K562 (cell line): ENCODE results near the gene GPR37L1. TPM values are rescaled to one million over a fixed set of nuclear protein-coding genes. Genes with fewer than 3 reads are reported as not detected.

ENCODE experiments used
- BCOR ChIP-seq: fragments of 450-650 bp; IDR thresholded peaks from 2 replicates; pipeline ENCODE4 v1.6.1; 2016
- CBFA2T3 ChIP-seq: fragments of 450-650 bp; IDR thresholded peaks from 2 replicates; pipeline ENCODE4 v1.6.1; 2017
- CXXC5 ChIP-seq: fragments of 250-450 bp; sonication (Bioruptor Pico); IDR thresholded peaks from 2 replicates; pipeline ENCODE4 v1.8.0; 2022; ENCODE audit warnings: inconsistent platforms, mild to moderate bottlenecking, moderate library complexity
- DMBX1 ChIP-seq: fragments of 250-450 bp; sonication (Bioruptor Pico); IDR thresholded peaks from 2 replicates; pipeline ENCODE4 v1.8.0; 2022; ENCODE audit warnings: inconsistent platforms, mild to moderate bottlenecking, moderate library complexity, borderline replicate concordance
- ELF2 ChIP-seq: fragments of 250-450 bp; sonication (Bioruptor Pico); IDR thresholded peaks from 2 replicates; pipeline ENCODE4 v1.5.0; 2021; ENCODE audit warnings: mild to moderate bottlenecking
- KAT2B ChIP-seq: IDR thresholded peaks from one replicate; pipeline ENCODE4 v1.6.1; 2012; ENCODE audit warnings: low read depth, mild to moderate bottlenecking, control low read depth, inconsistent platforms, low read length, moderate library complexity
- KLF16 ChIP-seq: IDR thresholded peaks from 2 replicates; pipeline ENCODE4 v1.6.1; 2016; ENCODE audit warnings: antibody characterized with exemption
- NCOA6 ChIP-seq: fragments of 450-650 bp; IDR thresholded peaks from 2 replicates; pipeline ENCODE4 v1.6.1; 2017; ENCODE audit warnings: mild to moderate bottlenecking
- PHTF2 ChIP-seq: fragments of 250-450 bp; sonication (Bioruptor Pico); IDR thresholded peaks from 2 replicates; pipeline ENCODE4 v1.5.0; 2021; ENCODE audit warnings: mild to moderate bottlenecking
- RFX5 ChIP-seq: IDR thresholded peaks from 2 replicates; pipeline ENCODE4 v1.6.1; 2011; ENCODE audit warnings: low read depth, mild to moderate bottlenecking, improper control_type of control experiment, low read length
- SNIP1 ChIP-seq: fragments of 450-650 bp; IDR thresholded peaks from 2 replicates; pipeline ENCODE4 v1.7.1; 2017; ENCODE audit warnings: low read depth, mild to moderate bottlenecking
- TAF7 ChIP-seq: fragments of 450-650 bp; IDR thresholded peaks from 2 replicates; pipeline ENCODE4 v1.6.1; 2016; ENCODE audit warnings: missing genetic modification characterization, missing compliant biosample characterization
- ZNF239 ChIP-seq: fragments of 250-450 bp; sonication (Bioruptor Pico); IDR thresholded peaks from 2 replicates; pipeline ENCODE4 v1.4.0; 2020; ENCODE audit warnings: mild to moderate bottlenecking
- ZNF274 ChIP-seq: IDR thresholded peaks from 2 replicates; pipeline ENCODE4 v1.6.1; 2011; ENCODE audit warnings: low read depth, mild to moderate bottlenecking, low read length, moderate library complexity, borderline replicate concordance
- ZNF699 ChIP-seq: fragments of 250-450 bp; sonication (Bioruptor Pico); IDR thresholded peaks from 2 replicates; pipeline ENCODE4 v1.8.0; 2021; ENCODE audit warnings: mild to moderate bottlenecking, moderate library complexity; ENCODE audit not compliant: insufficient replicate concordance
- ZNF785 ChIP-seq: fragments of 250-450 bp; sonication (Bioruptor Pico); IDR thresholded peaks from 2 replicates; pipeline ENCODE4 v1.4.0; 2020; ENCODE audit warnings: mild to moderate bottlenecking
- polyA plus RNA-seq, 8 experiments: library from polyadenylated mRNA; depleted of rRNA in 4 of 8; stranded (reverse) in 5 of 8; unstranded in 3 of 8; fragments of >200 nt; fragmentation: Nextera tagmentation in 2 of 8; fragmentation: Illumina TruSeq in 1 of 8; extraction: Ambion mirVana in 2 of 8; extraction: Trizol in 1 of 8; gene quantifications; 2 replicates each; pipeline versions ENCODE4 v1.2.1 to v1.2.3, GENCODE V29; 2011 to 2014; ENCODE audit warnings: inconsistent platforms in 1 of 8, missing spikeins in 1 of 8
- total RNA-seq, 7 experiments: library from RNA; depleted of rRNA in 6 of 7; stranded (reverse); fragments of >200 nt in 6 of 7; fragmentation: Illumina TruSeq in 2 of 7; extraction: Trizol in 2 of 7; gene quantifications; 2 replicates each; pipeline versions ENCODE4 v1.2.1 to v1.2.3, GENCODE V29; 2011 to 2021; ENCODE audit warnings: low replicate concordance in 1 of 7
- TF ChIP-seq, protein P1 (sequence below): fragments of 450-650 bp; IDR thresholded peaks from 2 replicates; pipeline ENCODE4 v1.6.1; 2016; ENCODE audit warnings: mild to moderate bottlenecking, moderate library complexity
- TF ChIP-seq, protein P2 (sequence below): sonication (generic); formaldehyde crosslinking; IDR thresholded peaks from 2 replicates; pipeline ENCODE4 v1.8.0; 2022; ENCODE audit warnings: missing genetic modification reagents, mild to moderate bottlenecking, borderline replicate concordance

Gene GPR37L1
- total and polyA plus RNA-seq, 9 of the 15 experiments (the other 6 are each of a cell fraction or from before 2014, with no cell fraction given), result not detected

DNA sequence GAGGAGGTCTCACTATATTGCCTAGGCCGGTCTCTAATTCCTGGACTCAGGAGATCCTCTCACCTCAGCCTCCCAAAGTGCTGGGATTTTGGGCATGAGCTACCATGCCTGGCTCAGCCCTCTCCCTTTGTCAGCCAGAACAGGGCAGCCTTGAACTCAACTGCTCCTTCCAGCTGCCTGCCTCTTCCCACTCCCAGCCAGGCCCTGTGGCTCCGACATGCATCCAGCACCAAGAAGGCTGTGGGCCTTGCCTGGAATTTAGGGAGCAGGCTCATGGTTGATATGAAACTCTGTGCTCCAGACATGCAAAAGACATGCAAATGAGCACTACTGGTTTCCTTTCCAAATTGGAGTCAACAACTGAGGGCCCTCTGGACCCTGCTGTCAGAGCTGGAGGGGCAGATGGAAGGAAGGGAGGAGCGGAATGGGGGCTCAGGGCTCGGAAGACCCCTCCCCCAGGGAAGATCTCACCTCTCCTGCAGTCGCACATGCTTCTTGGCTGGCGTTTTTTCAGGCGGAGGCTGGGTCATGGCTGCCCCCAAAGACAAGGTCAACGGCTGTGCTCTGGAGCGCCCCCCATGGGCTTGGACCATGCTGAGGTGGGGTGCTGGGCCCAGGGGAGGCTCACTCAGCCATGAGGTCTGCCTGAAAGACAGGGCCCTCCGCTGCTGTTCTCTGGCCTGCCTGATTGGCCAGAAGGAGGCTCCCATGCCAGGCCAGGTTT lies 36.3 kb downstream of the GPR37L1 start (continued):
- TF ChIP-seq, protein P1, sequence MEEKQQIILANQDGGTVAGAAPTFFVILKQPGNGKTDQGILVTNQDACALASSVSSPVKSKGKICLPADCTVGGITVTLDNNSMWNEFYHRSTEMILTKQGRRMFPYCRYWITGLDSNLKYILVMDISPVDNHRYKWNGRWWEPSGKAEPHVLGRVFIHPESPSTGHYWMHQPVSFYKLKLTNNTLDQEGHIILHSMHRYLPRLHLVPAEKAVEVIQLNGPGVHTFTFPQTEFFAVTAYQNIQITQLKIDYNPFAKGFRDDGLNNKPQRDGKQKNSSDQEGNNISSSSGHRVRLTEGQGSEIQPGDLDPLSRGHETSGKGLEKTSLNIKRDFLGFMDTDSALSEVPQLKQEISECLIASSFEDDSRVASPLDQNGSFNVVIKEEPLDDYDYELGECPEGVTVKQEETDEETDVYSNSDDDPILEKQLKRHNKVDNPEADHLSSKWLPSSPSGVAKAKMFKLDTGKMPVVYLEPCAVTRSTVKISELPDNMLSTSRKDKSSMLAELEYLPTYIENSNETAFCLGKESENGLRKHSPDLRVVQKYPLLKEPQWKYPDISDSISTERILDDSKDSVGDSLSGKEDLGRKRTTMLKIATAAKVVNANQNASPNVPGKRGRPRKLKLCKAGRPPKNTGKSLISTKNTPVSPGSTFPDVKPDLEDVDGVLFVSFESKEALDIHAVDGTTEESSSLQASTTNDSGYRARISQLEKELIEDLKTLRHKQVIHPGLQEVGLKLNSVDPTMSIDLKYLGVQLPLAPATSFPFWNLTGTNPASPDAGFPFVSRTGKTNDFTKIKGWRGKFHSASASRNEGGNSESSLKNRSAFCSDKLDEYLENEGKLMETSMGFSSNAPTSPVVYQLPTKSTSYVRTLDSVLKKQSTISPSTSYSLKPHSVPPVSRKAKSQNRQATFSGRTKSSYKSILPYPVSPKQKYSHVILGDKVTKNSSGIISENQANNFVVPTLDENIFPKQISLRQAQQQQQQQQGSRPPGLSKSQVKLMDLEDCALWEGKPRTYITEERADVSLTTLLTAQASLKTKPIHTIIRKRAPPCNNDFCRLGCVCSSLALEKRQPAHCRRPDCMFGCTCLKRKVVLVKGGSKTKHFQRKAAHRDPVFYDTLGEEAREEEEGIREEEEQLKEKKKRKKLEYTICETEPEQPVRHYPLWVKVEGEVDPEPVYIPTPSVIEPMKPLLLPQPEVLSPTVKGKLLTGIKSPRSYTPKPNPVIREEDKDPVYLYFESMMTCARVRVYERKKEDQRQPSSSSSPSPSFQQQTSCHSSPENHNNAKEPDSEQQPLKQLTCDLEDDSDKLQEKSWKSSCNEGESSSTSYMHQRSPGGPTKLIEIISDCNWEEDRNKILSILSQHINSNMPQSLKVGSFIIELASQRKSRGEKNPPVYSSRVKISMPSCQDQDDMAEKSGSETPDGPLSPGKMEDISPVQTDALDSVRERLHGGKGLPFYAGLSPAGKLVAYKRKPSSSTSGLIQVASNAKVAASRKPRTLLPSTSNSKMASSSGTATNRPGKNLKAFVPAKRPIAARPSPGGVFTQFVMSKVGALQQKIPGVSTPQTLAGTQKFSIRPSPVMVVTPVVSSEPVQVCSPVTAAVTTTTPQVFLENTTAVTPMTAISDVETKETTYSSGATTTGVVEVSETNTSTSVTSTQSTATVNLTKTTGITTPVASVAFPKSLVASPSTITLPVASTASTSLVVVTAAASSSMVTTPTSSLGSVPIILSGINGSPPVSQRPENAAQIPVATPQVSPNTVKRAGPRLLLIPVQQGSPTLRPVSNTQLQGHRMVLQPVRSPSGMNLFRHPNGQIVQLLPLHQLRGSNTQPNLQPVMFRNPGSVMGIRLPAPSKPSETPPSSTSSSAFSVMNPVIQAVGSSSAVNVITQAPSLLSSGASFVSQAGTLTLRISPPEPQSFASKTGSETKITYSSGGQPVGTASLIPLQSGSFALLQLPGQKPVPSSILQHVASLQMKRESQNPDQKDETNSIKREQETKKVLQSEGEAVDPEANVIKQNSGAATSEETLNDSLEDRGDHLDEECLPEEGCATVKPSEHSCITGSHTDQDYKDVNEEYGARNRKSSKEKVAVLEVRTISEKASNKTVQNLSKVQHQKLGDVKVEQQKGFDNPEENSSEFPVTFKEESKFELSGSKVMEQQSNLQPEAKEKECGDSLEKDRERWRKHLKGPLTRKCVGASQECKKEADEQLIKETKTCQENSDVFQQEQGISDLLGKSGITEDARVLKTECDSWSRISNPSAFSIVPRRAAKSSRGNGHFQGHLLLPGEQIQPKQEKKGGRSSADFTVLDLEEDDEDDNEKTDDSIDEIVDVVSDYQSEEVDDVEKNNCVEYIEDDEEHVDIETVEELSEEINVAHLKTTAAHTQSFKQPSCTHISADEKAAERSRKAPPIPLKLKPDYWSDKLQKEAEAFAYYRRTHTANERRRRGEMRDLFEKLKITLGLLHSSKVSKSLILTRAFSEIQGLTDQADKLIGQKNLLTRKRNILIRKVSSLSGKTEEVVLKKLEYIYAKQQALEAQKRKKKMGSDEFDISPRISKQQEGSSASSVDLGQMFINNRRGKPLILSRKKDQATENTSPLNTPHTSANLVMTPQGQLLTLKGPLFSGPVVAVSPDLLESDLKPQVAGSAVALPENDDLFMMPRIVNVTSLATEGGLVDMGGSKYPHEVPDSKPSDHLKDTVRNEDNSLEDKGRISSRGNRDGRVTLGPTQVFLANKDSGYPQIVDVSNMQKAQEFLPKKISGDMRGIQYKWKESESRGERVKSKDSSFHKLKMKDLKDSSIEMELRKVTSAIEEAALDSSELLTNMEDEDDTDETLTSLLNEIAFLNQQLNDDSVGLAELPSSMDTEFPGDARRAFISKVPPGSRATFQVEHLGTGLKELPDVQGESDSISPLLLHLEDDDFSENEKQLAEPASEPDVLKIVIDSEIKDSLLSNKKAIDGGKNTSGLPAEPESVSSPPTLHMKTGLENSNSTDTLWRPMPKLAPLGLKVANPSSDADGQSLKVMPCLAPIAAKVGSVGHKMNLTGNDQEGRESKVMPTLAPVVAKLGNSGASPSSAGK, result peak; percentile 91
- TF ChIP-seq SNIP1, result no peak
- no peak for TF ChIP-seq PHTF2 (CRISPR knock-in tag)
- no peak for TF ChIP-seq ZNF699 (CRISPR knock-in tag)
- TF ChIP-seq ZNF274, result no peak
- no peak; the same call in 1 of the 2 replicates for TF ChIP-seq ZNF239 (CRISPR knock-in tag)
- no peak for TF ChIP-seq ZNF785 (CRISPR knock-in tag)
- TF ChIP-seq, protein P2, sequence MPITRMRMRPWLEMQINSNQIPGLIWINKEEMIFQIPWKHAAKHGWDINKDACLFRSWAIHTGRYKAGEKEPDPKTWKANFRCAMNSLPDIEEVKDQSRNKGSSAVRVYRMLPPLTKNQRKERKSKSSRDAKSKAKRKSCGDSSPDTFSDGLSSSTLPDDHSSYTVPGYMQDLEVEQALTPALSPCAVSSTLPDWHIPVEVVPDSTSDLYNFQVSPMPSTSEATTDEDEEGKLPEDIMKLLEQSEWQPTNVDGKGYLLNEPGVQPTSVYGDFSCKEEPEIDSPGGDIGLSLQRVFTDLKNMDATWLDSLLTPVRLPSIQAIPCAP (CRISPR knock-in tag), result no peak
- TF ChIP-seq KLF16, result no peak
- peak; percentile 53; the same call in 1 of the 2 replicates for TF ChIP-seq CXXC5 (CRISPR knock-in tag)
- 0 out of 2 replicates have a peak, but pooled peaks have one; percentile 22 for TF ChIP-seq RFX5
- no peak for TF ChIP-seq BCOR
- no peak for TF ChIP-seq TAF7
- TF ChIP-seq NCOA6, result no peak
- 0 out of 2 replicates have a peak, but pooled peaks have one; percentile 17 for TF ChIP-seq DMBX1 (CRISPR knock-in tag)
- TF ChIP-seq ELF2 (CRISPR knock-in tag), result 0 out of 2 replicates have a peak, but pooled peaks have one; percentile 51
- TF ChIP-seq KAT2B, result no peak
- peak; percentile 22 for TF ChIP-seq CBFA2T3
